GM04504 (cell line): Measurements from ENCODE around the gene PPP2R3B.
A peak's percentile ranks its signal among the peaks of the same experiment; 100 is the strongest.
"Not testable (repeated sequence)": the region's sequence is repeated elsewhere in the genome, so short reads cannot be mapped to it uniquely, and the experiment has no call there.

Source experiments
- DNase-seq: peaks from one replicate; pipeline ENCODE4 v3.0.0-alpha.2; 2012; ENCODE audit warnings: low read depth

Gene PPP2R3B

DNA sequence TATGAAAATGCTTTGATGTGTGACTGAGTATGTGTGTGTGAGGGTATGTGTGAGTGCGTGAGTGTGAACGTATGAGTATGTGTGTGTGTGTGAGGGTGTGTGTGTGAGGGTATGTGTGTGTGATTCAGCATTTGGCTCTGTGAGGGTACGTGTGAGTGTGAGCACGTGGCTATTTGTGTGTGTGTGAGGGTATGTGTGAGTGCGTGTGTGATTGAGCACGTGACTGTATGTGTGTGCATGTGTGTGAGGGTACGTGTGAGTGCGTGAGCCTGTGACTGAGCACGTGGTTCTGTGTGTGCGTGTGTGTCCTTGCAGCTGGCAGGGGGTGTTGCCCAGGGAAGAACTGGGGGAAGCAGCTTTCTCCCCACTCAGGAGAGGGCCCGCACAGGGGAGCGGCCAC lies 16.1 kb upstream of the PPP2R3B start:
- DNase-seq = no peak

GRCh38 chrX:400258-400657 lies 13.6 kb upstream of the PPP2R3B start:
- no peak for DNase-seq

- DNase-seq = peak; percentile 70
These were observed 10.9 kb upstream of the PPP2R3B start for GRCh38 chrX:397575-397974.

GRCh38 chrX:394830-395229 lies 8.1 kb upstream of the PPP2R3B start:
- DNase-seq = no peak

DNA sequence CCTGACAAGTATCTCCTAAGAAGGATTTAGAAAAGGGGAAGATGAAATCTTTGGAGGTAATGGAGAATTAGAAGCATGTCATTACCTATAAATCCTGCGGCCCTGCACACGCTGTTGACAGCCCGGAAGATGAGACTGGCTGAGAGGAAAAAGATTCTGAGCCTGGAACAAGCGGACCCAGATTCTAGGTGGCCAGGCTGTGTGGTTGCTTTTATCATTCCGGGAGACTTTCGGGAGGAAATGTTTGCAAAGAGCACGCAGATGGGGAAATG lies 5.8 kb upstream of the PPP2R3B start:
- no peak for DNase-seq

DNA sequence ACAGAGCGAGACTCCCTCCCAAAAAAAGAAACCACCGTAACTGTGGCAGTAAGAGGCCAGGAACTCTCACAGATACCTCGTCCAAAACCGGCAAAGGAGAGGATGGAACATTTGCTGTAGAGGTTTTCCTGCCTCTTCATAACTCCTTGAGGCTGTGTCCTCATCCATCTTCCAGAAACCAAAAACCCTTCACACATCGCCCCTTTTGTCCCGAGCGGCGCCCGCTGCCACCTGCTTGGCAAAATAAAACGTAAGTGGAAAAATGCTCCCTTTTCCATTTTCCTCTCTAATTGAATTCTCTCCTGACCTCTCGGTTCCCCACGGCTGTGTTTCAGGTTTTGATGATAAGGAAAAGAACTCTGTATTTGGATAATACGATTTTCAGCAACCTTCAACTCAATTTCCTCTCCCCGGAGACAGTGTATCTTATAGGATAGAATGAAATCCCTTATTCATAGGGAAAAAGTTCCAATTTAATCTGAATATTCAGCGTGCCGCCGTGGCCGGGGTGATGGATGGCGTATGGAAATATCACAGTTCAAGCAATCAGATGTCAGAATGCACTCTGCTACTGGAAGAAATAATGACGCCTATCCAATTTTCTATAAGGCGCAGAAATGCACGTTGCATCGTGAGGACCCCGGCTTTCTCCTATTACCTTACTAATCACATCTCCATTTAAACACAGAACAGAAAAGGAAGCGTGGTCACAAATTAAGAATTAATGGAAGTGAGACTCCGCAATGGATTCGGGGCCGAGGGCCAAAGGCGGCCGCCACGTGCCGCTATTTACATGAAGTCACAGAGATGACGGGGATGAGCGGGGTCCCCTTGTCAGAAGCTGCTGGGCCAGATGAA lies 5.2 kb upstream of the PPP2R3B start:
- no peak for DNase-seq

- no peak for DNase-seq
These were observed 3.8 kb upstream of the PPP2R3B start for GRCh38 chrX:390459-390858.

- no peak for DNase-seq
These were observed 2.3 kb upstream of the PPP2R3B start for GRCh38 chrX:389021-389441.

DNA sequence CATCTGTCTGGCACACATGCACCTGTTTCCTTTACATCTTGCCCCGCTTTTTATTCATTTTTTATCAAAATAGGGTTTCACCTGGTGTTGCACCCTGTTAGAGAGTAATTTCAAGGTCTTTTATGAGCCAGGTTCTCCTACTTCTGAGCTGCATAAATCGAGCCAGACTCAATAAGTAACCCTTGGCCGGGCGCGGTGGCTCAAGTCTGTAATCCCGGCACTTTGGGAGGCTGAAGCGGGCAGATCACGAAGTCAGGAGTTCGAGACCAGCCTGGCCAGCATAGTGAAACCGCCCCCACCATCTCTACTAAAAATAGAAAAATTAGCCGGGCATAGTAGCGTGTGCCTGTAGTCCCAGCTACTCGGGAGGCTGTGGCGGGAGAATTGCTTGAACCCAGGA lies 1.0 kb upstream of the PPP2R3B start:
- no peak for DNase-seq

GRCh38 chrX:386239-386767 lies 404 bp downstream of the PPP2R3B start:
- DNase-seq = no peak

GRCh38 chrX:385736-386135 lies 971 bp downstream of the PPP2R3B start:
- DNase-seq = not testable (repeated sequence)

GRCh38 chrX:384861-385260 lies 1.8 kb downstream of the PPP2R3B start:
- DNase-seq = no peak

DNA sequence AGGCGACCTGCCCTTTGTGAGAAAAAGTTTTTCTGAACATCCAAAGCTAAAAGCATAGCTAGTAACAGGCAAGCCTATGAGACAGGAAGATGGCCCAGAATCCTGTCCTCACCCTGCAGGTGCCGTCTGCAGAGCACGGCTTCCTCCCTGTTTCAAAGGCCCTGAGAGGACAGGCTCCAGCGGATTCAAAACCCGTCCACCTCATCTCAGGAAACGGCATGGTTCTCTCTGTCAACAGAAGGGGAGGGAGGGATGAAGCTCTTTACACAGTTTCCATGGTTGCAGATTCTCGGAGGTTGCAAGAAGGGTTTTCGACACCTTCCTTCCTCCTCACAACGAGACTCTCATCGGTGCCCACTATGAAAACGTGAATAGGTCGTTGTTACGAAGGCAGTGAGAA lies 8.3 kb downstream of the PPP2R3B start:
- no peak for DNase-seq

DNA sequence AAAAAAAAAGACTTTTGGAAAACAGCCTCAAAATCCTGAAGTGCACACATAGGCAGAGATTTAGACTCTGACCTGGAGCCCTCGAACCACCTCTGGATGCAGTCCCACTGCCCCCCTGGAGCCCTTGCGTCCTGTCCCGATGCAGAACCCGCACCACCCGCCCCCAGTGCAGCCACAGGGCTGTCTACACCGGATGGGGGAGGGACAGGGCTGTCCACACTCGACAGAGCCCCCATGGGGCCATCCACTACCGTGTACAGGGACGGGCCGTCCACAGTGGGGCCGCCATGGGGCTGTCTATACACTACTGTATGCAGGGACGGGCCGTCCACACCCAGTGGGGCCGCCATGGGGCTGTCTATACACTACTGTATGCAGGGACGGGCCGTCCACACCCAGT lies 10.5 kb downstream of the PPP2R3B start:
- not testable (repeated sequence) for DNase-seq

- DNase-seq = no peak
These were observed 11.3 kb downstream of the PPP2R3B start for GRCh38 chrX:375181-376036.

DNA sequence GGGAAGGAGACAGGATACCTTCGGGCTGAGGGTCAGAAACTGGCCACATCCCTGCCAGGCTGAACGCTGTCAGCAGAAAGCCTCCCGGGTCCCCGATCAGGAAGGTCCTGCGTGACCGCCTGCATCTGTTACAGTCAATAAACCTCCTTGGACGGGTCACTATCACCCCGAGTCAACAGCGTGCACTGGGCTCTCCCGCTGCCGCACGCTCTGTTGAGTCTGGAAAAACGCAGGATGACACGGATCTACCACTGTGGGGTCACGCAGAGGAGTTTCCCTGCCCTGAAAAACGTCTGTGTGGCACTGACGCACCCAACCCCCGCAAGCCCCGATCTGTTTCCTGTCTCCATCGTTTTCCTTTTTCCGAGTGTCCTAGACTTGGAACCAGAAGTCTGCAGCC lies 12.1 kb downstream of the PPP2R3B start:
- DNase-seq = no peak

DNA sequence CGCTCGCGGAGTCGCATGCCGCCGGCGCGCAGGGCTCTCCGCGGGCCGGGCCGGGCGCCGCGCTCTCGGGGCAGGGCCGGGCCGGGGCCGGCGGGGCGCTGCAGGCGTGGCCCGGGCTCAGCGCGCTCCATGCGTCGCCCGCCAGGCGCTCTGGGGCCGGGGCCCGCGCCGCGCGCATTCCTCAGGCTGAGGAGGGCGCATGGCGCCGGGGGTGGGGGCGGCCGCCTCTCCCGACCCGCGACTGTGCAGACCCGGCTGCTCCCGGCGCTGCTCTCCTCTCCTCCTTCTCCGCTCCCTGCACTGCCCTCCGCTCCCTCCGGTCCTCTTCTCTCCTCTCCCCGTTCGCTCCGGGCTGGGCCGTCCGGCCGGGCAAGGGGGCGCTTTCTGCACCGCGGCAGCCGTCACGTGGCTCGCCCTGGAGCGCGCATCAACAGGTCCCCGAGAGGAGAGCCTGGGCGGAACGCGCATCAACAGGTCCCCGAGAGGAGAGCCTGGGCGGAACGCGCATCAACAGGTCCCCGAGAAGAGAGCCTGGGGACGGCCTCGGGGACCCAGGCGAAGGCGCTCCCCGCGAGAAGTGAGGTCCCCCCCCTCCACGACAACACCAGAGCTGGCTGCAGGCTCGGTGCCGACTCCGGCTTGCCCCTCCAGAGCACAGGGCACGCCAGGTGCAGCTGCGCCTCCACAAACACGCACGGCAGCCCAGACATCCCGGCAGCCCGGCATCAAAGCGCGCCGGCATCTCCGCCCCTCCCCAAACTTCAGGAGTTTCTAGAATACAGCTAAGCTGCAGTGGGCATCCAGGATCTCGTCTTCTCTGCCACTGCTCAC lies 12.9 kb downstream of the PPP2R3B start:
- no peak for DNase-seq

DNA sequence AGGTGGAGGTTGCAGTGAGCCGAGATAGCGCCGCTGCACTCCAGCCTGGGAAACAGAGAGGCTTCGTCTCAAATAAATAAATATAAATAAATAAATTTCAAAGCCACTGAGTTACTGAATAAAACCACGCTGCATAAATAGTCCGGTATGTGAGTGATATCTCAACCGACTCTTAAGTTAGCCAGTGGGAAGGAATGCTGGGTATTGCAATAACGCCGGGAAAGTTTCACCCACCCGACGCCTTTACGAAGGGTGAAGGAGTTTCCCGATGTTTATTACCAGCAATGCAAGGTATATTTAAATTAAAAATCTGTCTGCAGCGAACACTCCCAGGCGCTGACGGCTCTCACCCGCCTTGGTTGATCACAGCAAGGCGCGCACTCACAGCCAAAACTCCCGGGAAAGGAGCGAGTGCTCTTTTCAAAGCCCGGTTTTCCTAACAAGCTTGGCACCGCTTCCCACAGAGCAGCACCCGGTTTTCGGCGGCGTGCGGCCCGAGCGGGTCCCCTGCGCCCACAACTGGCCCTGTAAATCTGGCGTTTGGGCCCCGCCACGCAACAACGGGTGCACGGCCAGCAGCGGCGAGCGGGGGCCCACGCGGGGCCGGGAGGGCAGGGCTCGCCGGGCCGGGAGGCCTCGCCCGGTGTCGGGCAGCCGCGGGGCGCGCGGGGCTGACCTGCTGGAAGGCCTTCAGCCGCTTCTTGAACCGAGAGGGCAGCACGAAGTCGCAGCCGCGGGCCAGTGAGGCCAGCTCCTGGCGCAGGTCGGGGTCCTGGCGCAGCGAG lies 13.7 kb downstream of the PPP2R3B start:
- DNase-seq = no peak

GRCh38 chrX:371907-372306 lies 14.8 kb downstream of the PPP2R3B start:
- DNase-seq = no peak

GRCh38 chrX:370963-371745 lies 15.6 kb downstream of the PPP2R3B start:
- no peak for DNase-seq
